ENCODE data around the gene LEF1. TPM values are rescaled to one million over a fixed set of nuclear protein-coding genes. Genes with fewer than 3 reads are reported as not detected.

Gene LEF1
- total and polyA plus RNA-seq, 2 experiments from 2014 or later: 0.50 to 0.73 TPM

GRCh38 chr4:108068442-108068841, 100.3 kb downstream of the LEF1 start:
- H3K36me3 ChIP-seq (ENCODE audit: insufficient read depth): no peaks in the 10 kb centered on the region
- H4K20me1 ChIP-seq (replicated peaks; ENCODE audit: insufficient read depth): no peaks in the 10 kb centered on the region
- no peak overlapping the region for H3K4me3 Mint-ChIP-seq
- H3K27ac ChIP-seq (ENCODE audit: low read depth): no peak overlapping the region
- H3K27me3 ChIP-seq (ENCODE audit: insufficient read depth): no peaks in the 10 kb centered on the region
- H3K27me3 Mint-ChIP-seq (ENCODE audit: insufficient read depth, low read depth, poor library complexity): no peaks in the 10 kb centered on the region
- H3K27ac Mint-ChIP-seq: no peak overlapping the region
- no peaks in the 10 kb centered on the region for H3K4me1 Mint-ChIP-seq
- H2AFZ ChIP-seq: no peak overlapping the region
- no peak for TF ChIP-seq ZNF462 (CRISPR knock-in tag; IDR thresholded peaks at IDR 0.05)
- TF ChIP-seq, protein P1, sequence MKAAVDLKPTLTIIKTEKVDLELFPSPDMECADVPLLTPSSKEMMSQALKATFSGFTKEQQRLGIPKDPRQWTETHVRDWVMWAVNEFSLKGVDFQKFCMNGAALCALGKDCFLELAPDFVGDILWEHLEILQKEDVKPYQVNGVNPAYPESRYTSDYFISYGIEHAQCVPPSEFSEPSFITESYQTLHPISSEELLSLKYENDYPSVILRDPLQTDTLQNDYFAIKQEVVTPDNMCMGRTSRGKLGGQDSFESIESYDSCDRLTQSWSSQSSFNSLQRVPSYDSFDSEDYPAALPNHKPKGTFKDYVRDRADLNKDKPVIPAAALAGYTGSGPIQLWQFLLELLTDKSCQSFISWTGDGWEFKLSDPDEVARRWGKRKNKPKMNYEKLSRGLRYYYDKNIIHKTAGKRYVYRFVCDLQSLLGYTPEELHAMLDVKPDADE (IDR thresholded peaks at IDR 0.05): no peak
- no peak for TF ChIP-seq EZH2 (IDR thresholded peaks at IDR 0.05; ENCODE audit: low read depth, unreplicated experiment)
- TF ChIP-seq CREB1 (CRISPR knock-in tag; IDR thresholded peaks at IDR 0.05; ENCODE audit: low read depth): no peak
- TF ChIP-seq, protein P2, sequence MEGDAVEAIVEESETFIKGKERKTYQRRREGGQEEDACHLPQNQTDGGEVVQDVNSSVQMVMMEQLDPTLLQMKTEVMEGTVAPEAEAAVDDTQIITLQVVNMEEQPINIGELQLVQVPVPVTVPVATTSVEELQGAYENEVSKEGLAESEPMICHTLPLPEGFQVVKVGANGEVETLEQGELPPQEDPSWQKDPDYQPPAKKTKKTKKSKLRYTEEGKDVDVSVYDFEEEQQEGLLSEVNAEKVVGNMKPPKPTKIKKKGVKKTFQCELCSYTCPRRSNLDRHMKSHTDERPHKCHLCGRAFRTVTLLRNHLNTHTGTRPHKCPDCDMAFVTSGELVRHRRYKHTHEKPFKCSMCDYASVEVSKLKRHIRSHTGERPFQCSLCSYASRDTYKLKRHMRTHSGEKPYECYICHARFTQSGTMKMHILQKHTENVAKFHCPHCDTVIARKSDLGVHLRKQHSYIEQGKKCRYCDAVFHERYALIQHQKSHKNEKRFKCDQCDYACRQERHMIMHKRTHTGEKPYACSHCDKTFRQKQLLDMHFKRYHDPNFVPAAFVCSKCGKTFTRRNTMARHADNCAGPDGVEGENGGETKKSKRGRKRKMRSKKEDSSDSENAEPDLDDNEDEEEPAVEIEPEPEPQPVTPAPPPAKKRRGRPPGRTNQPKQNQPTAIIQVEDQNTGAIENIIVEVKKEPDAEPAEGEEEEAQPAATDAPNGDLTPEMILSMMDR (conservative IDR thresholded peaks at IDR 0.05; ENCODE audit: low read depth in 2 of 2): no peak
- no peak for TF ChIP-seq JUNB (IDR thresholded peaks at IDR 0.05; ENCODE audit: unreplicated experiment)
- TF ChIP-seq EZH2phosphoT487 (IDR thresholded peaks at IDR 0.05; ENCODE audit: unreplicated experiment): no peak
- no peak for TF ChIP-seq ZNF331 (CRISPR knock-in tag; IDR thresholded peaks at IDR 0.05; ENCODE audit: low read depth)
- no peak for TF ChIP-seq REST (IDR thresholded peaks at IDR 0.05; ENCODE audit: unreplicated experiment)
- no peak for TF ChIP-seq NANOG (IDR thresholded peaks at IDR 0.05; ENCODE audit: borderline replicate concordance)
- TF ChIP-seq ZNF114 (CRISPR knock-in tag; IDR thresholded peaks at IDR 0.05): no peak
- no peak for TF ChIP-seq STAT1 (IDR thresholded peaks at IDR 0.05; ENCODE audit: unreplicated experiment)
- TF ChIP-seq POLR2AphosphoS5 (IDR thresholded peaks at IDR 0.05; ENCODE audit: low read depth): no peak
- DNase-seq (ENCODE audit: low spot score): no peak
- H3K4me3 ChIP-seq: no peak overlapping the region
- H3K79me2 ChIP-seq (replicated peaks; ENCODE audit: insufficient read depth): no peaks in the 10 kb centered on the region
- H3F3A ChIP-seq (replicated peaks; ENCODE audit: low read depth): no peaks in the 10 kb centered on the region
- no peaks in the 10 kb centered on the region for H3K4me1 ChIP-seq (ENCODE audit: insufficient read depth)
- no peaks in the 10 kb centered on the region for H3K9me2 ChIP-seq (ENCODE audit: insufficient read depth)
- H3K36me3 Mint-ChIP-seq (ENCODE audit: low read depth): no peaks in the 10 kb centered on the region
- H3K9me3 Mint-ChIP-seq: no peaks in the 10 kb centered on the region
- no peak overlapping the region for H3K4me2 ChIP-seq
- ATAC-seq: no peak

Data from GM23338 (cell line).